Activated T-cell treated with anti-CD3 and anti-CD28 coated beads, Interleukin-2, amount 50 U/mL, for 24 hours (primary cell): ENCODE data around the gene HDAC1.
"Not testable (repeated sequence)": the region's sequence is repeated elsewhere in the genome, so short reads cannot be mapped to it uniquely, and the experiment has no call there.

ENCODE experiments used
- DNase-seq: peaks from one replicate; pipeline ENCODE4 v3.0.0-alpha.2; 2020
- H3K27ac Mint-ChIP-seq: 2 replicates; pipeline ENCODE4 v1.8.0; 2020; ENCODE audit warnings: mild to moderate bottlenecking, mixed read lengths
- H3K27me3 Mint-ChIP-seq: 2 replicates; pipeline ENCODE4 v1.8.0; 2020; ENCODE audit warnings: mixed read lengths
- H3K36me3 Mint-ChIP-seq: 2 replicates; pipeline ENCODE4 v1.8.0; 2020; ENCODE audit warnings: low read depth, mixed read lengths
- H3K4me1 Mint-ChIP-seq: 2 replicates; pipeline ENCODE4 v1.8.0; 2020; ENCODE audit warnings: low read depth, mixed read lengths
- H3K4me3 Mint-ChIP-seq: 2 replicates; pipeline ENCODE4 v1.8.0; 2020; ENCODE audit warnings: mild to moderate bottlenecking, moderate library complexity, mixed read lengths
- H3K9me3 Mint-ChIP-seq: 2 replicates; pipeline ENCODE4 v1.8.0; 2020; ENCODE audit warnings: mixed read lengths

The HDAC1 gene

DNA sequence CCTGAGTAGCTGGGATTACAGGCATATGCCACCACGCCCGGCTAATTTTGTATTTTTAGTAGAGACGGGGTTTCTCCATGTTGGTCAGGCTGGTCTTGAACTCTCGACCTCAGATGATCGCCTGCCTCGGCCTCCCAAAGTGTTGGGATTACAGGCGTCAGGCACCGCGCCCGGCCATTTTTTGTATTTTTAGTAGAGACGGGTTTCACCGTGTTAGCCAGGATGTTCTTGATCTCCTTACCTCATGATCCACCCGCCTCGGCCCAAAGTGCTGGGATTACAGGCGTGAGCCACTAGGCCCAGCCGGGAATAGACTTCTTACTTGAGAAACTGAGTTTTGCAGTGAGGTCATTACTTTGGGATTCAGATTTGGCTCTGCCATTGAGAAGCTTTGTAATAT lies 6.3 kb downstream of the HDAC1 start:
- H3K27ac Mint-ChIP-seq: peak overlapping the region; percentile 37
- H3K27me3 Mint-ChIP-seq: not testable (repeated sequence)
- H3K4me1 Mint-ChIP-seq: peaks cover 68% of the 10 kb centered on the region

DNA sequence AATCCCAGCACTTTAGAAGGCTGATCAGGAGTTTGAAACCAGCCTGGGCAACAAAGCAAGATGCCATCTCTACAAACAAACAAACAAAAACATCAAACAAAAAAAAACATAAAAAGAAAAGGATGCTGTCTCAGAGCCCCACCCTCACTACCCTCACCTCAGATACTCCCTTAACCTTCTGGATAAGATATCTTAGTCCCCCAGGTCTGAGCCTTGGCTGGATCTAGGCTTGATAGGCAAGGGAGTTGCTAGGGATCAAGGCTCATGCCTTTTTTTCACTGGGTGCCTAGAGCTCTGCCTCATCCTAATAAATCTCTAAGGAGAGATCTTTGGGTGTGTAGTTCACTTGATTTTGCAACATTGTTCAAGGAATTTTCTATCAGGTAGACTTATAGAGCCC lies 7.4 kb downstream of the HDAC1 start:
- no peaks in the 10 kb centered on the region for H3K27me3 Mint-ChIP-seq

More for the DNA sequence above, 6.3 kb downstream of the HDAC1 start:
- not testable (repeated sequence) for H3K4me3 Mint-ChIP-seq, H3K9me3 Mint-ChIP-seq, DNase-seq
- peaks cover 77% of the 10 kb centered on the region for H3K36me3 Mint-ChIP-seq

DNA sequence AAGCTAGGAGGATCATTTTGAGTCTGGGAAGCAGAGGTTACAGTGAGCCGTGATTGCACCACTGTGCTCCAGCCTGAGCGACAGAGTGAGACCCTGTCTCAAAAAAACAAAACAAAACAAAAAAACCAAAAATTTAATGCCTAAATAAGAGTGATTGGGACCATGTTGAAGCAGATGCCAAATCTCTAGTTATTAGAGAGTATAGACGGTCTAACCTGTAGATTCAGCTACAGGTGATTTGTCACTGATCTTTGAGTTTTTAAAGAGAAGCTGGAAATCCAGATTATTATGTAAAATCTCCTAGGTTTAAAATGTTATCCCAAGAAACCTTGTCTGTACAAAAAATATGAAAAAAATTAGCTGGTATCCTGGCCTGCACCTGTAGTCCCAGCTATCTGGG lies 11.5 kb downstream of the HDAC1 start:
- no peak overlapping the region for H3K27ac Mint-ChIP-seq
- H3K9me3 Mint-ChIP-seq: no peaks in the 10 kb centered on the region
- no peak for DNase-seq
- peaks cover 84% of the 10 kb centered on the region for H3K36me3 Mint-ChIP-seq
- no peaks in the 10 kb centered on the region for H3K27me3 Mint-ChIP-seq
- peaks cover 58% of the 10 kb centered on the region for H3K4me1 Mint-ChIP-seq
- no peak overlapping the region for H3K4me3 Mint-ChIP-seq

More for the DNA sequence above, 7.4 kb downstream of the HDAC1 start:
- DNase-seq: no peak
- H3K9me3 Mint-ChIP-seq: no peaks in the 10 kb centered on the region
- H3K36me3 Mint-ChIP-seq: peaks cover 85% of the 10 kb centered on the region
- no peak overlapping the region for H3K4me3 Mint-ChIP-seq
- H3K27ac Mint-ChIP-seq: peak overlapping the region; percentile 8
- H3K4me1 Mint-ChIP-seq: peaks cover 63% of the 10 kb centered on the region

DNA sequence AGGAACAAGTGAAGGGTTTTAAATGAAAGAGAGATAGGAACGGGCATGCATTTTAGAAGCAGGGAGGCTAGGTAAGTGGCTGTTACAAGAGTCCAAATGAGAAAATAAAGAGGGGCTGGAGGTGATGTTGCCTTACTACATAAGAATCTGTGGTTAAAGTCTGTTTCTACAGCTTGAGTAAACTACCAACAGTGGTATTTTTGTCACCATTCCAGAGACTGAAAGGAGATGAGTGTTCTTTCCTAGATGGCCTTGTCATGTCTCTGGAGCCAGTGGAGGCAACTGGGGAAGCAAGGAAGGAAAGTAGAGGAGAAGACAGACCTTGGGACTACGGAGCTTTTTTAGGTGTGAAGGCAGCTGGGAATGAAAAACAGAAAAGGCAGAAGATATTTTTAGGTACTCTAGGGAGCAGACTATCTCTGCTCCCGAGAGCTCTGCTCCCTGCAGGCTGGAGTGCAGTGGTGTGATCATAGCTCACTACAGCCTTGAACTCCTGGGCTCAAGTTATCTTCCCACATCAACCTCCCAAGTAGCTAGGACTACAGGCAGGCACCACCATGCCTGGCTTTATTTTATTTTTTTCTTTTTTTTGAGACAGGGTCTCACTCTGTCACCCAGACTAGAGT lies 12.2 kb downstream of the HDAC1 start:
- Mint-ChIP-seq H3K36me3 (peaks cover 86% of the 10 kb centered on the region), H3K4me1 (peaks cover 59% of the 10 kb centered on the region), H3K9me3 (no peaks in the 10 kb centered on the region), H3K4me3 (no peak overlapping the region), H3K27me3 (no peaks in the 10 kb centered on the region), H3K27ac (peak overlapping the region; percentile 2)
- DNase-seq: no peak

DNA sequence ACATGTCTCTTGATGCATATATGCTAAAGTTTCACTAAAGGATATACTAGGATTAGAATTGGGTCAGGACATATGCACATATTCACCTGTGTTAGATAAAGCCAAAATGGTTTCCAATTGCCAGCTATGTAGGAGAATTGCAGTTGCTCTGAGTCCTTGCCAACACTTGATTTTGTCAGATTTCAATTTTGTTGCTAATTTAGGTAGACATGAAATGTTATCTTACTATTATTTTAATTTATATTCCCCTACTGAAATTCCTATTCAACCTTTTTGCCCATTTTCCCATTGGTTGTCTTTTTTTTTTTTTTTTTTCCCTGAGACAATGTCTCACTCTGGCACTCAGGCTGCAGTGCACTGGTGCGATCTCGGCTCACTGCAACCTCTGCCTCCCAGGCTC lies 13.4 kb downstream of the HDAC1 start:
- H3K27ac Mint-ChIP-seq: no peak overlapping the region
- peaks cover 62% of the 10 kb centered on the region for H3K4me1 Mint-ChIP-seq
- peaks cover 86% of the 10 kb centered on the region for H3K36me3 Mint-ChIP-seq
- no peaks in the 10 kb centered on the region for H3K27me3 Mint-ChIP-seq
- H3K9me3 Mint-ChIP-seq: no peaks in the 10 kb centered on the region
- no peak for DNase-seq
- no peak overlapping the region for H3K4me3 Mint-ChIP-seq

DNA sequence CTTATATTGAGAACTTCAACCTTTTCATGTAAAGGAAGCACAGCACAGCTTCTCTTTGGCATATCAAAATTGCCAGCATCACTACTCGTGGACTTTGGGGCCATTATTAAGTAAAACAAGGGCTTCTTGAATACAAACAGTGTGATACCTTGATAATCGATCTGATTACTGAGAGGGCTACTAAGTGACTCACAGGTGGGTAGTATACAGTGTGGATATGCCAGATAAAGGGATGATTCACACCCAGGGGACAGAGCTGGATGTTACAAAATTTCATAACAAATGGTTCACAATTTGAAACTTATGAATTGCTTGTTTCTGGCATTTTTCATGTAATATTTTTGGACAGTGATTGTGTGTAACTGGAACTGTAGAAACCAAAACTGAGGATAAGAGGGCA lies 15.4 kb downstream of the HDAC1 start:
- DNase-seq: no peak
- Mint-ChIP-seq H3K4me1 (peaks cover 63% of the 10 kb centered on the region), H3K27me3 (no peaks in the 10 kb centered on the region), H3K27ac (peak overlapping the region; percentile 3), H3K36me3 (peaks cover 72% of the 10 kb centered on the region), H3K9me3 (no peaks in the 10 kb centered on the region), H3K4me3 (no peak overlapping the region)

DNA sequence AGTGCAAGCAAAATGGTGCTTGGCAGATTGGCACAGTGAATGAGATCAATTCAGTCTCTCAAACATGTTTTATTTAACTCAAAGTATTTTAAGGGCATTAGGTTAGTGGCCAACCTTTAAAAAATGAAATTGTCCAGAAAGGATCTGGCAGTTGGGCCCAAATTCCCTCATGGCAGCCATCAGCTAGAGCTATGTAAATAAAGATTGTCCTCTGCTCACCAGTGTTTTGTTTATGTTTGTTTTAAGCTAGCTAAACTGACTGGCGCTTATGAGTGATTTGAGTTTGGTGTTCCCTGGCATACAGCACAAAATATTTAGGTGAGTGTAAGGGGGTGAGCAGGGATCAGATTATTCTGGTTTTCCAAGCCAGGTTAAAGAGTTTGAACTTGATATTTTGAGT lies 18.1 kb downstream of the HDAC1 start:
- H3K9me3 Mint-ChIP-seq: no peaks in the 10 kb centered on the region
- DNase-seq: no peak
- peaks cover 64% of the 10 kb centered on the region for H3K4me1 Mint-ChIP-seq

DNA sequence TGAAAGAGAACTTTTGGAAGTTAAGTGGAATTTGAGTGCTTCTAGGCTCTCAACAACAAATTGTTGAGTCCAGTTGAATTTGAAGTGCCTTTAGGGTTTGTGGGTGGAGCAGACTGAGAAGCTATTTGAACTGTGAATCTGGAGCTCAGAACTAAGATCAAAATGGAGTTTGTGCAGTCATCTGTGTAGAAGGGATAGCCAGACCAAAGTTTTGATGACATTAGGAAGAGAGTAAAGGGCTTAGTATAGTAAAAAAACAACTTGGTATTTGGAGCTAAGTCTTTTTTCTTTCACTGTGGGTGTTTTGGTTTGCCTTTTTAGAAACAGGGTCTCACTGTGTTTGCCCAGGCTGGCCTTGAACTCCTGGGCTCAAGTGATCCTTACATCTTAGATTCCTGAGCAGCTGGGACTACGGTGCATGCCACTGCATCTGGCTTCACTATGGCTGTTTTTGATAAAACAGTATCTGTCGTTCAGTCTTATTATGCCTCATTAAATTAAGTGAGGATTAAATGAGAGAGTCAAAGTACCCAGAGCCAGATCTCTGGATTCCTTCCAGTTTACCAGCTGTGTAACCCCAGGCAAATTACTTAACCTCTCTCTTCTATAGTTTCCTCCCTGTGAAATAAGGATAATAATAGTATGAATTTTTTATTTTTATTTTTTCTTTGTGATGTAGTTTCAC lies 20.0 kb downstream of the HDAC1 start:
- Mint-ChIP-seq H3K27ac (peak overlapping the region; percentile 58), H3K4me3 (no peak overlapping the region), H3K9me3 (no peaks in the 10 kb centered on the region), H3K36me3 (peaks cover 47% of the 10 kb centered on the region), H3K27me3 (no peaks in the 10 kb centered on the region), H3K4me1 (peaks cover 57% of the 10 kb centered on the region)
- DNase-seq: no peak

More for the DNA sequence above, 18.1 kb downstream of the HDAC1 start:
- H3K27me3 Mint-ChIP-seq: no peaks in the 10 kb centered on the region
- H3K27ac Mint-ChIP-seq: peak overlapping the region; percentile 68
- no peak overlapping the region for H3K4me3 Mint-ChIP-seq
- H3K36me3 Mint-ChIP-seq: peaks cover 57% of the 10 kb centered on the region

DNA sequence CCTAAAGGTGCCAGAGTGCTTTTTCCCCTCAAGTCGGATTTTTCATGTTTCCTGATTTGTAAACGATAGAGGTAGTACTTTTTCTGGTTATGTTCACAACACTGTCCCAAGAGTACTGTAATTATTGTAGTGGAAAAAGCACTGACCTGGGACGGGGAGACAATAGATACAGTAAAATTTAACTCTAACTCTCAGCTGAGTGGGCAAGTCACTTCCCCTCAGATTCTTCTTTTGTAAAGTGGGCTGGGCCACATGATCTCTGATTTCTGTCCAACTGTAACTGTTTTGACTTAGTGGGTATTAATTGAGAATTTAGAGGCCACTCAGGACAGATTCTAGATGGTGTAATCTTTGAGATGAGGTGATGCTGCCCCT lies 25.0 kb downstream of the HDAC1 start:
- Mint-ChIP-seq H3K9me3 (no peaks in the 10 kb centered on the region), H3K4me3 (no peak overlapping the region), H3K27me3 (no peaks in the 10 kb centered on the region), H3K36me3 (peaks cover 59% of the 10 kb centered on the region), H3K27ac (peak overlapping the region; percentile 71), H3K4me1 (peaks cover 35% of the 10 kb centered on the region)
- no peak for DNase-seq

DNA sequence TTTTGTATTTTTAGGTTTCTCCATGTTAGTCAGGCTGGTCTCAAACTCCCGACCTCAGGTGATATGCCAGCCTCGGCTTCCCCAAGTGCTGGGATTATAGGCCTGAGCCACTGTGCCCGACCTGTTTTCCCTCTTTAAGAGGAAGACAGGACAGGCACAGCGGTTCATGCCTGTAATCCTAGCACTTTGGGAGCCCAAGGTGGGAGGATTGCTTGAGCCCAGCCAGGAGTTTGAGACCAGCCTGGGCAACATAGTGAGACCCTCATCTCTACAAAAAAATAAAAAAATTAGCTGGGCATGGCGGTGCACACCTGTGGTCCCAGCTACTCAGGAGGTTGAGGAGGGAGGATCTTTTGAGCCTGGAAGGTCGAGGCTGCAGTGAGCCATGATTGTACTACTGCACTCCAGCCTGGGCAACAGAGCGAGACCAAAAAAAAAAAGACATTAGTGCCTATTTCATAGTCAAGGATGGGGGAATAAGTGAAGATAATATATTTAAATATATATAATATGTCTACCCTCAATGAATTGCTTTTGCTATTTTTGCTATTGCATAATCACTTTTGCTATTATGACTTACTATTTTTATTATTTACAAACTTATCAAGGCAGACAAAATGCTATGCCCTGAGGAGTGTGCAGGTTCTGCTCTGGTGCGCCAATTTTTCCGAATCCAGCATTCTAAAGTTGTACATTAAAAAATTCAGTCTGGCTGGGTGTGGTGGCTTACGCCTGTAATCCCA lies 26.4 kb downstream of the HDAC1 start:
- peaks cover 43% of the 10 kb centered on the region for H3K4me1 Mint-ChIP-seq
- no peak for DNase-seq
- H3K27ac Mint-ChIP-seq: no peak overlapping the region
- H3K9me3 Mint-ChIP-seq: no peaks in the 10 kb centered on the region
- peaks cover 68% of the 10 kb centered on the region for H3K36me3 Mint-ChIP-seq
- H3K27me3 Mint-ChIP-seq: no peaks in the 10 kb centered on the region
- H3K4me3 Mint-ChIP-seq: no peak overlapping the region

DNA sequence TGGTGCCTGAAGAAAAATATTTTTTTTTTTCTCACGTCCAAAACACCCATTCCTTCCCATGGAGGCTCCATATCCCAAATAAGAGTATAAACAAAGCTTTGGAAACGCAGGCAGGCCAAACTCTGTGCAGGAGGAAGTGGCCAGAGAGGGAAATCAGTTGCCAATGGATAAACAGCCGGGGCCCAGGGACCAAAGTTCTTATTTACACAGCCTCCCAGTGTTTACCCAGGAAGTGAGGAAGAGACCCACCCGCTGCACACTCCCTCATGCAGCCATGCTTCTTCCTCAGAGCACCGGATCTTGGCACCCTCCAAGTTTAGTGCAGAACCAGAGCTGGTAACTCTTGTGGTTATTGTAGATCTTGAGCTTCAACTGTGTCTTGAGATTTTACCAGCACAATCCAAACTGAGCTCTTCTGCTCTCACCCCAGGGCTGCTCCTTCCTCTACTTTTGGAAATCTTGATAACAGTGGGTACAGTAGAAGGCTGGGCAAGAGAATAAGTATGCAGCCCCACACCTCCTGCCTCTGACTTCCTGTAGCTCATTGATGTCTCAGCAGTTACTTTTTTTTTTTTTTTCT lies 29.9 kb downstream of the HDAC1 start:
- DNase-seq: no peak
- Mint-ChIP-seq H3K4me3 (no peak overlapping the region), H3K27ac (peak overlapping the region; percentile 86), H3K27me3 (no peaks in the 10 kb centered on the region), H3K4me1 (peaks cover 40% of the 10 kb centered on the region), H3K36me3 (peaks cover 82% of the 10 kb centered on the region), H3K9me3 (no peaks in the 10 kb centered on the region)

DNA sequence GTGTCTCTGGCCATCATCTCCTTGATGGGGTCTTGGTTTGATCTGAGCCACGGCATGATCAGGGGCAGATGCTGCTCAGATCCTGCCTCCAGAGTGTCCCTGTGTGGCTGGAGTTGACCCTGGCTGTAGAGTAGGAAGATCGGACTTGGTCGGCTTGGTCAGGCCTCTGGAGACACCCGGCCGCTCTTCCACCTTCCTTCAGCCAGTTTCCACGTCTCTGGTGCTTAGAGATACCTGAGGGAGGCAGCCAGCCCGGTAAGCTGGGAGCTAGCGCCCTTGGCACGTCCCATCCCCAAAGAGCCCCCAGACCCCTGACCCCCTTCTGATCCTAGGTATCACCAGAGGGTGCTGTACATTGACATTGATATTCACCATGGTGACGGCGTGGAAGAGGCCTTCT lies 35.3 kb downstream of the HDAC1 start:
- Mint-ChIP-seq H3K27ac (no peak overlapping the region), H3K4me1 (peaks cover 22% of the 10 kb centered on the region), H3K9me3 (no peaks in the 10 kb centered on the region), H3K36me3 (peaks cover 92% of the 10 kb centered on the region), H3K4me3 (no peak overlapping the region), H3K27me3 (no peaks in the 10 kb centered on the region)
- no peak for DNase-seq

DNA sequence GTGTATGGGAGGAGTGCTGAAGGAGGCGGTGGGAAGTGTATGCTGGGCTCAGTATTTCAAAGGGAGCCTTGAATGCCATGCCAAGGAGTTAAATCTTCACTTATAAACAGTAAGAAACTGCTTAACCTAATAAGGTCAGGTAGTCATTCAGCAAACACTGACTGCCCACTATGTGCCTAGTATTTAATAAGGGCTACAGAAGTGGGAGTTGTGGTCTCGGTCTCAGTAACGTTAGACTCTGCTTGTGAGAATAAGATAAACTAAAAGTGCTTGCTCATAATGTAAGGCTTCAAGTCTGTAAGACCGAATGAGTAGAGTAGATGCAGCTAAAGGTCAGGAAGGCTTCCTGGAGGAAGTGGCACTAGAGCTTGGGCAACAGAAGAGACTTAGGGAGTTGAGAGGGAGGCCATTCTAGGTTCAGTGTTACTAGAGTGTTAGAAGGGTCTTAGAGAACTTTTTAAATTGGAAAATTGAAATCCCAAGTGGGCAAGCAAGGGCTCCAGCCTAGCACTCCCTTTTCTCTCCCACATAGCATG lies 38.1 kb downstream of the HDAC1 start:
- Mint-ChIP-seq H3K27ac (peak overlapping the region; percentile 84), H3K27me3 (no peaks in the 10 kb centered on the region), H3K4me1 (peaks cover 22% of the 10 kb centered on the region), H3K4me3 (no peak overlapping the region), H3K36me3 (peaks cover 96% of the 10 kb centered on the region), H3K9me3 (no peaks in the 10 kb centered on the region)
- no peak for DNase-seq

DNA sequence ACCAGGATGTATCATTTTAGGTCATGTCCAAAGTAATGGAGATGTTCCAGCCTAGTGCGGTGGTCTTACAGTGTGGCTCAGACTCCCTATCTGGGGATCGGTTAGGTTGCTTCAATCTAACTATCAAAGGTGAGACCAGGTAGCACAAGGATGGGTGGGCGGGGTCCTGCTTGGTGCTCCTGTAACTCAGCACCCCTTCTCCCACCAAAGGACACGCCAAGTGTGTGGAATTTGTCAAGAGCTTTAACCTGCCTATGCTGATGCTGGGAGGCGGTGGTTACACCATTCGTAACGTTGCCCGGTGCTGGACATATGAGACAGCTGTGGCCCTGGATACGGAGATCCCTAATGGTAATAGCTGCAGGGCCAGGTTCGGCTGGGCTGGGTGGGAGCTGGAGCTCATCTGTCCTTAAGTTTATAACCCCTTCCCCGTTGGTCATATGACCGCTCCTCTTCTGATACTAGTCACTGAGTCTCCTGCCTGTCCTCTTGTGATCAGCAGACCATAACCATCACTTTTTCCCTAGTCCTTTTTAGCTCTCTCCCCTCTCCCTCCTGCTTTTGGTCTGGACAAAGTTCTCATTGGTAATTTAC lies 38.8 kb downstream of the HDAC1 start:
- Mint-ChIP-seq H3K4me1 (peaks cover 23% of the 10 kb centered on the region), H3K27ac (peak overlapping the region; percentile 13), H3K4me3 (no peak overlapping the region), H3K9me3 (no peaks in the 10 kb centered on the region), H3K27me3 (no peaks in the 10 kb centered on the region), H3K36me3 (peaks cover 89% of the 10 kb centered on the region)
- no peak for DNase-seq
